Fibroblast of the aortic adventitia (primary cell): ENCODE results near the gene CELF1. TPM values are rescaled to one million over a fixed set of nuclear protein-coding genes. Genes with fewer than 3 reads are reported as not detected.

ENCODE experiments used
- DNase-seq: peaks from one replicate; pipeline ENCODE4 v3.0.0-alpha.2; 2010; ENCODE audit warnings: low read depth
- H3K4me3 ChIP-seq: 2 replicates; pipeline ENCODE4 v1.5.1; 2011; ENCODE audit warnings: low read depth, mild to moderate bottlenecking, control low read depth, low read length, moderate library complexity
- total RNA-seq: library from RNA; depleted of rRNA; stranded (reverse); fragments of >200 nt; gene quantifications from 2 replicates; pipeline ENCODE4 v1.2.3, GENCODE V29; 2012; ENCODE audit warnings: low replicate concordance
- TF ChIP-seq, protein P1 (sequence below): IDR thresholded peaks from 2 replicates; pipeline ENCODE4 v1.5.1; 2011; ENCODE audit warnings: mild to moderate bottlenecking, low read length, control low read depth, inconsistent platforms; ENCODE audit not compliant: insufficient read depth

The CELF1 gene
- total RNA-seq, 1 donor, result 103 TPM

GRCh38 chr11:47434011-47434786 is 118.7 kb downstream of the CELF1 start:
- TF ChIP-seq, protein P1, sequence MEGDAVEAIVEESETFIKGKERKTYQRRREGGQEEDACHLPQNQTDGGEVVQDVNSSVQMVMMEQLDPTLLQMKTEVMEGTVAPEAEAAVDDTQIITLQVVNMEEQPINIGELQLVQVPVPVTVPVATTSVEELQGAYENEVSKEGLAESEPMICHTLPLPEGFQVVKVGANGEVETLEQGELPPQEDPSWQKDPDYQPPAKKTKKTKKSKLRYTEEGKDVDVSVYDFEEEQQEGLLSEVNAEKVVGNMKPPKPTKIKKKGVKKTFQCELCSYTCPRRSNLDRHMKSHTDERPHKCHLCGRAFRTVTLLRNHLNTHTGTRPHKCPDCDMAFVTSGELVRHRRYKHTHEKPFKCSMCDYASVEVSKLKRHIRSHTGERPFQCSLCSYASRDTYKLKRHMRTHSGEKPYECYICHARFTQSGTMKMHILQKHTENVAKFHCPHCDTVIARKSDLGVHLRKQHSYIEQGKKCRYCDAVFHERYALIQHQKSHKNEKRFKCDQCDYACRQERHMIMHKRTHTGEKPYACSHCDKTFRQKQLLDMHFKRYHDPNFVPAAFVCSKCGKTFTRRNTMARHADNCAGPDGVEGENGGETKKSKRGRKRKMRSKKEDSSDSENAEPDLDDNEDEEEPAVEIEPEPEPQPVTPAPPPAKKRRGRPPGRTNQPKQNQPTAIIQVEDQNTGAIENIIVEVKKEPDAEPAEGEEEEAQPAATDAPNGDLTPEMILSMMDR, result no peak
- DNase-seq, result peak; percentile 93
- H3K4me3 ChIP-seq, result no peak overlapping the region

DNA sequence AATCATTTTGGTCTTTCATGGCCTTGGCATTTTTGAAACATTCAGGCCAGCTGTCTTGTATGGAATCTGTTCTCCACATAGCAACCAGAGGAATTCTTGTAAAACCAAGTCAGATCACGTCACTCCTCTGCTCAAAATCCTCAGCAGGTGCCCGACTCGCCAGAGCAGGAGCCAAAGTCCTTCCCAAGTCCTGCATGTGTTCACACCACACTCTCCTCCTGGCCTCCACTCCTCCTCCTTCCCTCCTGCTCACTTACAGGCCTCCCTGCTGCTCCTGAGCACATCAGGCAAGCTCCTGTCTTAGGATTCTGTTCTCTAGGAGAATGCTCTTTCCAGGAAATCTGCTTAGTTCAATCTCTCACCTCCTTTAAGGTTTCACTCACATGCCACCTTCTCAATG is 119.8 kb downstream of the CELF1 start:
- TF ChIP-seq, protein P1, result no peak
- DNase-seq, result no peak
- H3K4me3 ChIP-seq, result no peak overlapping the region

GRCh38 chr11:47431356-47432083 is 121.4 kb downstream of the CELF1 start:
- TF ChIP-seq, protein P1, result no peak
- no peak overlapping the region for H3K4me3 ChIP-seq
- no peak for DNase-seq

- TF ChIP-seq, protein P1, result no peak
- no peak for DNase-seq
- no peak overlapping the region for H3K4me3 ChIP-seq
These were observed 122.4 kb downstream of the CELF1 start for GRCh38 chr11:47430524-47430923.

- TF ChIP-seq, protein P1, result no peak
- peak within 1 kb of the TSS; percentile 97 for H3K4me3 ChIP-seq
- DNase-seq, result peak; percentile 95
These were observed 126.6 kb downstream of the CELF1 start, which contains the start of gene PSMC3 for GRCh38 chr11:47426062-47426956. Gene PSMC3, minus strand, starts transcription at chr11:47426439. Its CDS starts 160 bp downstream, at chr11:47426279.

DNA sequence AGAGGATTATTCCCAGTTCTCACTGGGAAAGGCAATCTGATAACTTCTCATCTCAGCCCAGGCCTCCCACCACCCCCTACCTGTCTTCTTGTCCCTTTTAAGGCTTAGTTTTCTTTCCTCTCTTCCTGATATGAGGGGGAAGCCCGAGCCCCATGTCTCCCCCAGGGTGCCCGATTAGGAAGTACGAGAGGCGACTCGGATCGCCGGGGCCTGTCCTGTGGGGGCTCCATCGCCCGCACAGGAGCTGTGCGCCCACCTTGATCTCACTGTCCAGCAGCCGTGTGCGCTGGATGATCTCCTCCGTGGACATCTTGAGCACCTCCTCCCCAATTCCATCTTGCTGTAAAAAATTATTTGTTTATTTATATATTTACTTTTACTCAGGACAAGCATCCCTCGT is 127.3 kb downstream of the CELF1 start:
- TF ChIP-seq, protein P1, result no peak
- no peak for DNase-seq

More for the DNA sequence above, 127.3 kb downstream of the CELF1 start:
- peak overlapping the region; percentile 97 for H3K4me3 ChIP-seq
